A549 (cell line): ENCODE measurements around the gene CNTN1. TPM values are rescaled to one million over a fixed set of nuclear protein-coding genes. Genes with fewer than 3 reads are reported as not detected.

ENCODE experiments used
- ATAC-seq, 2 experiments: fragments of 200-7000 bp in 1 of 2; fragments of >200 bp in 1 of 2; cut with Nextera tagmentation in 1 of 2; cut with Tn5 transposase in 1 of 2; 3 replicates each; pipeline versions ENCODE4 v1.8.0 to v1.9.1; 2018 to 2020; ENCODE audit warnings: mild to moderate bottlenecking in 1 of 2, moderate library complexity in 1 of 2
- CTCF ChIA-PET: fragments of 300-600 bp; sonication (Branson Sonifier 250); formaldehyde crosslinking; extraction: SDS; loops from one replicate; lab custom pipeline; 2021; ENCODE audit warnings: antibody characterized with exemption, inconsistent platforms; lab: Yijun Ruan, JAX
- POLR2A ChIA-PET: fragments of 350-600 bp; formaldehyde crosslinking; extraction: SDS; loops from one replicate; lab custom pipeline; 2021; ENCODE audit warnings: antibody characterized with exemption, inconsistent platforms; lab: Yijun Ruan, JAX
- DNase-seq, 2 experiments: peaks; one replicate each; pipeline versions ENCODE4 v3.0.0 to v3.0.0-alpha.2; 2011 to 2016; ENCODE audit warnings: low read depth in 1 of 2, low spot score in 1 of 2
- FAIRE-seq: peaks from 2 replicates; lab custom pipeline; 2011; peaks lifted over from hg19 to GRCh38; lab: Jason Lieb, UNC
- H3K27ac ChIP-seq, 2 experiments: fragments of >200 bp; sonication (Bioruptor Twin); formaldehyde crosslinking; 3 replicates each; pipeline ENCODE4 v1.5.1; 2016 to 2017
- H3K4me1 ChIP-seq: fragments of >200 bp; sonication (Bioruptor Twin); formaldehyde crosslinking; 3 replicates; pipeline ENCODE4 v1.6.1; 2016
- H3K4me2 ChIP-seq: fragments of >200 bp; sonication (Bioruptor Twin); formaldehyde crosslinking; 3 replicates; pipeline ENCODE4 v1.6.1; 2016
- H3K4me3 ChIP-seq: fragments of >200 bp; sonication (Bioruptor Twin); formaldehyde crosslinking; 3 replicates; pipeline ENCODE4 v1.5.1; 2016
- H3K9me3 ChIP-seq: fragments of >200 bp; sonication (Bioruptor Twin); formaldehyde crosslinking; 3 replicates; pipeline ENCODE4 v1.6.1; 2016
- CBX2 ChIP-seq: fragments of 200-600 bp; sonication (generic); IDR thresholded peaks from 2 replicates; pipeline ENCODE4 v1.6.1; 2016; ENCODE audit warnings: low read depth, mild to moderate bottlenecking, borderline replicate concordance
- CBX8 ChIP-seq: fragments of 200-600 bp; sonication (generic); IDR thresholded peaks from 2 replicates; pipeline ENCODE4 v1.6.1; 2016
- CTCF ChIP-seq: fragments of >200 bp; sonication (Bioruptor Twin); formaldehyde crosslinking; IDR thresholded peaks from 3 replicates; pipeline ENCODE4 v1.5.1; 2016
- E2F6 ChIP-seq: IDR thresholded peaks from 2 replicates; pipeline ENCODE4 v1.6.1; 2012; ENCODE audit warnings: low read depth, borderline replicate concordance
- ESRRA ChIP-seq: fragments of 150-350 bp; IDR thresholded peaks from 2 replicates; pipeline ENCODE4 v1.6.1; 2014; ENCODE audit warnings: mild to moderate bottlenecking, low read length, borderline replicate concordance
- HEYL ChIP-seq: fragments of 250-450 bp; sonication (Bioruptor Pico); IDR thresholded peaks from 2 replicates; pipeline ENCODE4 v1.8.0; 2021; ENCODE audit warnings: mild to moderate bottlenecking, moderate library complexity
- MAFK ChIP-seq: fragments of 450-650 bp; IDR thresholded peaks from 2 replicates; pipeline ENCODE4 v1.6.1; 2014; ENCODE audit not compliant: partially characterized antibody
- MAX ChIP-seq: IDR thresholded peaks from 2 replicates; pipeline ENCODE4 v1.6.1; 2012
- MYC ChIP-seq: IDR thresholded peaks from 2 replicates; pipeline ENCODE4 v1.6.1; 2012; ENCODE audit warnings: mild to moderate bottlenecking, inconsistent platforms, low read length, improper control_type of control experiment, borderline replicate concordance
- NPAS2 ChIP-seq: fragments of 250-450 bp; sonication (Bioruptor Pico); IDR thresholded peaks from 2 replicates; pipeline ENCODE4 v1.8.0; 2022; ENCODE audit warnings: mild to moderate bottlenecking, moderate library complexity, borderline replicate concordance
- RAD21 ChIP-seq, 2 experiments: fragments of >200 bp in 1 of 2; sonication (Bioruptor Twin) in 1 of 2; formaldehyde crosslinking in 1 of 2; IDR thresholded peaks in 1 of 2; conservative IDR thresholded peaks in 1 of 2; 2 replicates in 1 of 2; 3 replicates in 1 of 2; pipeline ENCODE4 v1.6.1; 2012 to 2018; ENCODE audit warnings: inconsistent platforms in 1 of 2
- RARB ChIP-seq: fragments of 250-450 bp; sonication (Bioruptor Pico); IDR thresholded peaks from 2 replicates; pipeline ENCODE4 v1.8.0; 2021; ENCODE audit warnings: mild to moderate bottlenecking, moderate library complexity
- RNF2 ChIP-seq: fragments of 200-600 bp; sonication (generic); IDR thresholded peaks from 2 replicates; pipeline ENCODE4 v1.6.1; 2016; ENCODE audit warnings: low read depth, mild to moderate bottlenecking, antibody characterized with exemption, moderate library complexity, borderline replicate concordance
- SMC3 ChIP-seq: fragments of >200 bp; sonication (Bioruptor Twin); formaldehyde crosslinking; IDR thresholded peaks from 3 replicates; pipeline ENCODE4 v1.6.1; 2018; ENCODE audit warnings: inconsistent platforms
- WGBS: methylation state at CpG from one replicate; pipeline ENCODE4 v1.1.6; 2017; ENCODE audit errors: missing lambda C conversion rate; 5-methylcytosine and 5-hydroxymethylcytosine counted together
- polyA plus RNA-seq, 4 experiments: library from polyadenylated mRNA; depleted of rRNA in 3 of 4; stranded (reverse); fragments of >200 nt; fragmentation: RNase III in 1 of 4; extraction: RNeasy Plus Mini Kit Qiagen cat#74134 plus additional on column Dnase treatment in 1 of 4; gene quantifications; 2 replicates in 3 of 4; 3 replicates in 1 of 4; pipeline ENCODE4 v1.2.3, GENCODE V29; 2011 to 2017
- TF ChIP-seq, protein P1 (sequence below): fragments of 250-450 bp; sonication (Bioruptor Pico); IDR thresholded peaks from 2 replicates; pipeline ENCODE4 v1.5.0; 2021; ENCODE audit warnings: mild to moderate bottlenecking, moderate library complexity, borderline replicate concordance

The CNTN1 gene
- polyA plus RNA-seq, 2 of the 4 experiments (the other 2 are of a cell fraction): 69.7 to 175 TPM

DNA sequence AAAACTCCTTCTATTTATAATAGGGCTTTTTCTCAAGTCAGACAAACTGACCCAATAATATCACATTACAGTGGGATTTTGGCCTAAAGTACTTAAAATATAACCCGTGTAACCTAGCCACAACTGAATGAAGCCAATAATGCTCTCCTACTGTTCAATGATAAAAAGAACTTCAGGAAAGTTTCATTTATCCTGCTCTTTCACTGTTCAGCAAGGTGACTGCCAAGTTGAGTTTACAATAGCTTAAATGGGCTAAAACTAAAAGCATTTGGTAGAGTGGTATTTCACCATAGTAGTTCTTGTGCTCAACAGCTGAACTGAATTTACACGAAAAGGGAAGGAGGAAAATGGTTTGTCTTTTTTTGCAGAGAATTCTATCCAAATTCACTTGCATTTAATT is 49.8 kb downstream of the CNTN1 start:
- no peak for FAIRE-seq
- 72% methylated on average over 2 of the region's 2 CpGs for WGBS
- no peak overlapping the region for H3K4me2 ChIP-seq
- TF ChIP-seq E2F6: no peak
- TF ChIP-seq, protein P1, sequence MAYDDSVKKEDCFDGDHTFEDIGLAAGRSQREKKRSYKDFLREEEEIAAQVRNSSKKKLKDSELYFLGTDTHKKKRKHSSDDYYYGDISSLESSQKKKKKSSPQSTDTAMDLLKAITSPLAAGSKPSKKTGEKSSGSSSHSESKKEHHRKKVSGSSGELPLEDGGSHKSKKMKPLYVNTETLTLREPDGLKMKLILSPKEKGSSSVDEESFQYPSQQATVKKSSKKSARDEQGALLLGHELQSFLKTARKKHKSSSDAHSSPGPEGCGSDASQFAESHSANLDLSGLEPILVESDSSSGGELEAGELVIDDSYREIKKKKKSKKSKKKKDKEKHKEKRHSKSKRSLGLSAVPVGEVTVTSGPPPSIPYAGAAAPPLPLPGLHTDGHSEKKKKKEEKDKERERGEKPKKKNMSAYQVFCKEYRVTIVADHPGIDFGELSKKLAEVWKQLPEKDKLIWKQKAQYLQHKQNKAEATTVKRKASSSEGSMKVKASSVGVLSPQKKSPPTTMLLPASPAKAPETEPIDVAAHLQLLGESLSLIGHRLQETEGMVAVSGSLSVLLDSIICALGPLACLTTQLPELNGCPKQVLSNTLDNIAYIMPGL (CRISPR knock-in tag): no peak
- TF ChIP-seq MAX: no peak
- TF ChIP-seq CBX2: no peak
- TF ChIP-seq MAFK: no peak
- TF ChIP-seq ESRRA: no peak
- TF ChIP-seq HEYL (CRISPR knock-in tag): no peak
- H3K4me1 ChIP-seq: peaks cover 2% of the 10 kb centered on the region; the same call in 1 of the 3 replicates
- no peak overlapping the region for H3K4me3 ChIP-seq
- no peak overlapping the region for H3K27ac ChIP-seq
- DNase-seq: no peak
- CTCF ChIA-PET: no interaction called here
- H3K9me3 ChIP-seq: no peaks in the 10 kb centered on the region
- POLR2A ChIA-PET: no interaction called here
- no peak for ATAC-seq

- H3K4me2 ChIP-seq: no peak overlapping the region
- no peak for FAIRE-seq
- DNase-seq: peak in 1 of 2 experiments; percentile 42
- no peaks in the 10 kb centered on the region for H3K9me3 ChIP-seq
- H3K27ac ChIP-seq: peak overlapping the region in 1 of 2 experiments; percentile 30; a peak in 1 of 6 replicates
- H3K4me1 ChIP-seq: peaks cover 23% of the 10 kb centered on the region
- POLR2A ChIA-PET: no interaction called here
- no peak overlapping the region for H3K4me3 ChIP-seq
- TF ChIP-seq RNF2 (no peak), RAD21 (conservative IDR thresholded peaks at IDR 0.05 in 1 of 2, IDR thresholded peaks at IDR 0.05 in 1 of 2) (peak; percentile 21 to 36; a peak in 2 of 5 replicates), SMC3 (peak; percentile 19; the same call in 1 of the 3 replicates), CTCF (peak; percentile 34; the same call in 2 of the 3 replicates)
- TF ChIP-seq, all 56 proteins: peak for 3
- peak in 1 of 2 experiments; percentile 62; a peak in 2 of 6 replicates for ATAC-seq
- CTCF ChIA-PET: no interaction called here
Observed at GRCh38 chr12:40745386-40745785, 53.1 kb downstream of the CNTN1 start.

DNA sequence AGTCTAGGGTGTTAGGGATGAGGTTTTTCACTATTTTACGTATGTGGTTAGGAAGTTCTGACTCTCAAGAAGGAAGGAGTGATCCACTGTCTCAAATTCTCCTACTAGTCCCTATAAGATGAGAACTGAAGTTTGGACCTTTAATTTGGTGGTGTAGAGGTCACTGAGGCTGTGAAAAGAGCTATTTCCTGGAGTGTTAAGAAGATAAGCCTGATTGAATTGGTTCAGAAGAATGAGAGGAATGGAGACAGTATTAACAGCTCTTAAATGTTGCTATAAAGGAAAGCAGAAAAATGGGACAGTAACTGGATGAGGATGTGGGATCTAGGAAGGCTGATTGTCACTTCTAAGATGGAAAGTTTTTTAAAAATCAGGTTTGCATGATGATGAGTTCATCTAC is 57.6 kb downstream of the CNTN1 start:
- no peak for FAIRE-seq
- Histone ChIP-seq H3K27ac (no peak overlapping the region), H3K4me3 (no peak overlapping the region), H3K4me2 (no peak overlapping the region), H3K4me1 (peaks cover 23% of the 10 kb centered on the region)
- CTCF ChIA-PET: interaction anchor here (0.7 kb wide), 1 partner anchor 27 kb away, joined by 3 read pairs; no protein-coding TSS in a partner anchor
- ATAC-seq: no peak
- no peak for DNase-seq
- 97% methylated on average over 1 of the region's 1 CpG for WGBS
- POLR2A ChIA-PET: no interaction called here
- TF ChIP-seq CBX8 (no peak), MAFK (no peak), NPAS2 (CRISPR knock-in tag) (no peak), MYC (no peak), RARB (CRISPR knock-in tag) (no peak)
- TF ChIP-seq, all 56 proteins: peak for 0
- H3K9me3 ChIP-seq: no peaks in the 10 kb centered on the region
